Measurements from ENCODE around the gene WFIKKN1. TPM values are rescaled to one million over a fixed set of nuclear protein-coding genes. Genes with fewer than 3 reads are reported as not detected.

The WFIKKN1 gene
- total and polyA plus RNA-seq, 2 of the 13 experiments (the other 11 are each of a cell fraction or from before 2014, with no cell fraction given), result 1.7 to 4.9 TPM

DNA sequence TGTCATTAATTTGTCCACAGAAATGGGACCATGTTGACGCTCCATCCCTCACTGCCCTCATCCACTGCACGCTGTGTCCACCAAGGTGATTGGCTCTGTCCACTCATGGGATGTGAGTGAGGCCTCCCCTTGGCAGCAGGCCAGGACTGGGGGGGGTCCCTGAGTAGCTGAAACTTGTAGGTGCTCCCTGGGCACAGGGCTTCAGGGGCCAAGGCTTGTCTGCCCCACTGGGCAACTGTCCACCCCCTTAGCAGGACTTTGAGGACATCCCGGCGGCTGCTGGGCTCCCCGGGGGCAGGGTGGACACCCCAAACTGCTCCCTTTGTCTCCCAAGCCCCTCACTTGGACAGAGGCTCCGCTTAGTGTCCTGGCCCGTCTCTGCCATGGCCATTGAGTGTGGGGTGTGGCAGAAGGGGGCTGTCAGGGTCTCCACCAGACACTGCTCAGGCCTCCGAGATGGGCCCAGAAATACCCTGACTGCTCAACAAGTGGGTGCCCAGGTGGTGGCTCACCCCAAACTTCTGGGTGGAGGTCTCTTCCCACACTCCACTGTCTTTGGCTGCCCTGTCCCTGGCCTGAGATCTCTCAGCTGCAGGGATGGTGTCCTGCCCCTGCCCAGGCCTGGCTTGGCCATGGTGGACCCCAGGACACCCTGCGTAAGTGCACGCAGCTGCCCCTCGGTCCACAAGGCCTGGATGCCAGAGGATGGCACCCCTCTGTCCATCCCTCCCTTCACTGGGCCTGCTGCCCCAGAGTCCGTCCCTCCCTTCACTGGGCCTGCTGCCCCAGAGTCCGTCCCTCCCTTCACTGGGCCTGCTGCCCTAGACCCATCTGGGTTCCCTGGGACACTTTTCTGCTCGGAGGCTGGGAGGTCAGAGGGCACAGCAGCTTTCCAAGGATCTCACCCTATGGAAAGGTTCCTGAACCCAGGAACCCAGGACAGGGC lies 43.9 kb upstream of the WFIKKN1 start (continued):
- TF ChIP-seq YEATS4 (CRISPR knock-in tag; IDR thresholded peaks at IDR 0.05; ENCODE audit: borderline replicate concordance) (no peak), SP140L (CRISPR knock-in tag; IDR thresholded peaks at IDR 0.05; ENCODE audit: borderline replicate concordance) (no peak), IRF2 (CRISPR knock-in tag; IDR thresholded peaks at IDR 0.05) (no peak), ZNF720 (CRISPR knock-in tag; IDR thresholded peaks at IDR 0.05) (no peak), ZNF710 (CRISPR knock-in tag; IDR thresholded peaks at IDR 0.05; ENCODE audit: borderline replicate concordance) (no peak), ZNF503 (CRISPR knock-in tag; IDR thresholded peaks at IDR 0.05) (no peak), POGZ (CRISPR knock-in tag; IDR thresholded peaks at IDR 0.05) (no peak), ZNF792 (CRISPR knock-in tag; IDR thresholded peaks at IDR 0.05) (no peak), ZNF253 (CRISPR knock-in tag; IDR thresholded peaks at IDR 0.05; ENCODE audit: borderline replicate concordance) (no peak), MTF1 (CRISPR knock-in tag; IDR thresholded peaks at IDR 0.05) (no peak), KLF11 (CRISPR knock-in tag; IDR thresholded peaks at IDR 0.05) (no peak), CEBPB (IDR thresholded peaks at IDR 0.05; ENCODE audit: borderline replicate concordance, low read depth, low read length) (no peak), TBL1XR1 (IDR thresholded peaks at IDR 0.05; ENCODE audit: borderline replicate concordance, low read length, partially characterized antibody) (no peak), MYPOP (CRISPR knock-in tag; IDR thresholded peaks at IDR 0.05) (no peak)
- TF ChIP-seq, protein P1, sequence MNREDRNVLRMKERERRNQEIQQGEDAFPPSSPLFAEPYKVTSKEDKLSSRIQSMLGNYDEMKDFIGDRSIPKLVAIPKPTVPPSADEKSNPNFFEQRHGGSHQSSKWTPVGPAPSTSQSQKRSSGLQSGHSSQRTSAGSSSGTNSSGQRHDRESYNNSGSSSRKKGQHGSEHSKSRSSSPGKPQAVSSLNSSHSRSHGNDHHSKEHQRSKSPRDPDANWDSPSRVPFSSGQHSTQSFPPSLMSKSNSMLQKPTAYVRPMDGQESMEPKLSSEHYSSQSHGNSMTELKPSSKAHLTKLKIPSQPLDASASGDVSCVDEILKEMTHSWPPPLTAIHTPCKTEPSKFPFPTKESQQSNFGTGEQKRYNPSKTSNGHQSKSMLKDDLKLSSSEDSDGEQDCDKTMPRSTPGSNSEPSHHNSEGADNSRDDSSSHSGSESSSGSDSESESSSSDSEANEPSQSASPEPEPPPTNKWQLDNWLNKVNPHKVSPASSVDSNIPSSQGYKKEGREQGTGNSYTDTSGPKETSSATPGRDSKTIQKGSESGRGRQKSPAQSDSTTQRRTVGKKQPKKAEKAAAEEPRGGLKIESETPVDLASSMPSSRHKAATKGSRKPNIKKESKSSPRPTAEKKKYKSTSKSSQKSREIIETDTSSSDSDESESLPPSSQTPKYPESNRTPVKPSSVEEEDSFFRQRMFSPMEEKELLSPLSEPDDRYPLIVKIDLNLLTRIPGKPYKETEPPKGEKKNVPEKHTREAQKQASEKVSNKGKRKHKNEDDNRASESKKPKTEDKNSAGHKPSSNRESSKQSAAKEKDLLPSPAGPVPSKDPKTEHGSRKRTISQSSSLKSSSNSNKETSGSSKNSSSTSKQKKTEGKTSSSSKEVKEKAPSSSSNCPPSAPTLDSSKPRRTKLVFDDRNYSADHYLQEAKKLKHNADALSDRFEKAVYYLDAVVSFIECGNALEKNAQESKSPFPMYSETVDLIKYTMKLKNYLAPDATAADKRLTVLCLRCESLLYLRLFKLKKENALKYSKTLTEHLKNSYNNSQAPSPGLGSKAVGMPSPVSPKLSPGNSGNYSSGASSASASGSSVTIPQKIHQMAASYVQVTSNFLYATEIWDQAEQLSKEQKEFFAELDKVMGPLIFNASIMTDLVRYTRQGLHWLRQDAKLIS (CRISPR knock-in tag; IDR thresholded peaks at IDR 0.05), result no peak
- TF ChIP-seq, protein P2, sequence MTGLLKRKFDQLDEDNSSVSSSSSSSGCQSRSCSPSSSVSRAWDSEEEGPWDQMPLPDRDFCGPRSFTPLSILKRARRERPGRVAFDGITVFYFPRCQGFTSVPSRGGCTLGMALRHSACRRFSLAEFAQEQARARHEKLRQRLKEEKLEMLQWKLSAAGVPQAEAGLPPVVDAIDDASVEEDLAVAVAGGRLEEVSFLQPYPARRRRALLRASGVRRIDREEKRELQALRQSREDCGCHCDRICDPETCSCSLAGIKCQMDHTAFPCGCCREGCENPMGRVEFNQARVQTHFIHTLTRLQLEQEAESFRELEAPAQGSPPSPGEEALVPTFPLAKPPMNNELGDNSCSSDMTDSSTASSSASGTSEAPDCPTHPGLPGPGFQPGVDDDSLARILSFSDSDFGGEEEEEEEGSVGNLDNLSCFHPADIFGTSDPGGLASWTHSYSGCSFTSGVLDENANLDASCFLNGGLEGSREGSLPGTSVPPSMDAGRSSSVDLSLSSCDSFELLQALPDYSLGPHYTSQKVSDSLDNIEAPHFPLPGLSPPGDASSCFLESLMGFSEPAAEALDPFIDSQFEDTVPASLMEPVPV (CRISPR knock-in tag; IDR thresholded peaks at IDR 0.05), result no peak
